GM18499 (cell line): Measurements from ENCODE around the gene LONRF2.
"Not testable (repeated sequence)": the region's sequence is repeated elsewhere in the genome, so short reads cannot be mapped to it uniquely, and the experiment has no call there.

ENCODE experiments used
- ATAC-seq: cut with Tn5 transposase; IDR thresholded peaks from one replicate; pipeline ENCODE4 v1.9.1; 2021; ENCODE audit warnings: moderate number of reproducible peaks; ENCODE audit not compliant: insufficient read depth, unreplicated experiment

Gene LONRF2

GRCh38 chr2:100321866-100322820 lies at the start of gene LONRF2:
LONRF2 (minus strand) TSS chr2:100322501; CDS start chr2:100322093, 408 bp downstream.
- ATAC-seq: no peak

GRCh38 chr2:100367163-100367562 lies 44.9 kb upstream of the LONRF2 start:
- no peak for ATAC-seq

GRCh38 chr2:100365434-100365833 lies 43.1 kb upstream of the LONRF2 start:
- ATAC-seq: no peak

GRCh38 chr2:100362269-100362668 lies 40.0 kb upstream of the LONRF2 start:
- ATAC-seq: not testable (repeated sequence)

GRCh38 chr2:100359576-100359975 lies 37.3 kb upstream of the LONRF2 start:
- no peak for ATAC-seq

GRCh38 chr2:100358554-100358953 lies 36.3 kb upstream of the LONRF2 start:
- no peak for ATAC-seq

- ATAC-seq: no peak
Observed at GRCh38 chr2:100352521-100352920, 30.2 kb upstream of the LONRF2 start.

GRCh38 chr2:100350661-100351185 lies 28.4 kb upstream of the LONRF2 start:
- no peak for ATAC-seq

- not testable (repeated sequence) for ATAC-seq
Observed at GRCh38 chr2:100345144-100345543, 22.8 kb upstream of the LONRF2 start.

- ATAC-seq: no peak
Observed at GRCh38 chr2:100344433-100344832, 22.1 kb upstream of the LONRF2 start.

GRCh38 chr2:100342466-100342865 lies 20.2 kb upstream of the LONRF2 start:
- ATAC-seq: not testable (repeated sequence)

GRCh38 chr2:100339823-100340222 lies 17.5 kb upstream of the LONRF2 start:
- ATAC-seq: no peak

- no peak for ATAC-seq
Observed at GRCh38 chr2:100334929-100335328, 12.6 kb upstream of the LONRF2 start.

GRCh38 chr2:100327742-100328141 lies 5.4 kb upstream of the LONRF2 start:
- no peak for ATAC-seq

GRCh38 chr2:100321179-100321865 lies 979 bp downstream of the LONRF2 start:
- ATAC-seq: no peak

- no peak for ATAC-seq
Observed at GRCh38 chr2:100320547-100321178, 1.6 kb downstream of the LONRF2 start.

GRCh38 chr2:100317634-100318033 lies 4.7 kb downstream of the LONRF2 start:
- no peak for ATAC-seq

- ATAC-seq: no peak
Observed at GRCh38 chr2:100309973-100310719, 12.2 kb downstream of the LONRF2 start.

GRCh38 chr2:100309311-100309710 lies 13.0 kb downstream of the LONRF2 start:
- no peak for ATAC-seq

- no peak for ATAC-seq
Observed at GRCh38 chr2:100303744-100304143, 18.6 kb downstream of the LONRF2 start.
